Gastroesophageal sphincter (tissue), 4 donors: ENCODE results near the gene NPFF. TPM values are rescaled to one million over a fixed set of nuclear protein-coding genes. Genes with fewer than 3 reads are reported as not detected.

Experiments
- ATAC-seq: fragments of 150-250 bp; one replicate; pipeline ENCODE4 v1.9.1; 2016; ENCODE audit warnings: mild to moderate bottlenecking, moderate library complexity
- H3K27ac ChIP-seq, 4 donors: fragments of 200-600 bp; sonication (generic) in 3 of 4; 1 replicate in 3 of 4; 2 replicates in 1 of 4; pipeline ENCODE4 v1.5.1; 2016 to 2019
- H3K27me3 ChIP-seq: fragments of 200-600 bp; sonication (generic); one replicate; pipeline ENCODE4 v1.5.1; 2019
- H3K36me3 ChIP-seq, 2 donors: fragments of 200-600 bp; sonication (generic); one replicate each; pipeline ENCODE4 v1.5.1; 2019; ENCODE audit warnings: control low read depth in 1 of 2
- H3K4me1 ChIP-seq, 3 donors: fragments of 200-600 bp; sonication (generic); 1 replicate in 2 of 3; 2 replicates in 1 of 3; pipeline ENCODE4 v1.5.1; 2016 to 2019; ENCODE audit warnings: control low read depth in 2 of 3
- H3K4me3 ChIP-seq, 2 donors: fragments of 200-600 bp; sonication (generic); one replicate each; pipeline ENCODE4 v1.5.1; 2019; ENCODE audit warnings: mild to moderate bottlenecking in 1 of 2, moderate library complexity in 1 of 2
- H3K9me3 ChIP-seq, 3 donors: fragments of 200-600 bp; sonication (generic); one replicate each; pipeline ENCODE4 v1.5.1; 2017 to 2019; ENCODE audit warnings: control low read depth in 2 of 3
- CTCF ChIP-seq, 4 experiments: fragments of 200-600 bp in 2 of 4; fragments of 450-650 bp in 2 of 4; sonication (generic) in 1 of 4; IDR thresholded peaks; one replicate each; pipeline ENCODE4 v1.5.1; 2017 to 2019; ENCODE audit warnings: antibody characterized with exemption in 4 of 4, mild to moderate bottlenecking in 2 of 4, moderate library complexity in 2 of 4
- EP300 ChIP-seq: sonication (generic); formaldehyde crosslinking; IDR thresholded peaks from one replicate; pipeline ENCODE4 v1.6.1; 2017; ENCODE audit warnings: antibody characterized with exemption, mild to moderate bottlenecking
- POLR2A ChIP-seq, 2 donors: fragments of 450-650 bp; IDR thresholded peaks; one replicate each; pipeline ENCODE4 v1.6.1; 2017; ENCODE audit warnings: antibody characterized with exemption in 2 of 2, mild to moderate bottlenecking in 2 of 2, moderate library complexity in 1 of 2
- POLR2AphosphoS5 ChIP-seq: sonication (generic); formaldehyde crosslinking; IDR thresholded peaks from one replicate; pipeline ENCODE4 v1.6.1; 2017; ENCODE audit warnings: antibody characterized with exemption
- WGBS, 2 donors: methylation state at CpG; one replicate each; pipeline ENCODE4 v1.1.5; 2018; ENCODE audit warnings: low coverage in 1 of 2; 5-methylcytosine and 5-hydroxymethylcytosine counted together
- total RNA-seq, 4 donors: library from RNA; depleted of rRNA; stranded (reverse); fragments of >200 nt; gene quantifications; one replicate each; pipeline ENCODE4 v1.1.0, GENCODE V29; 2016

The NPFF gene
- total RNA-seq, 4 donors from 2014 or later: not detected

- Histone ChIP-seq H3K9me3 (no peaks in the 10 kb centered on the region), H3K27me3 (no peaks in the 10 kb centered on the region), H3K4me3 (no peak overlapping the region), H3K36me3 (peaks cover 0 to 100% of the 10 kb centered on the region in 2 donors), H3K4me1 (peaks cover 0 to 57% (median 0%) of the 10 kb centered on the region in 3 donors), H3K27ac (peak overlapping the region in 3 of 4 donors; percentile 7 to 41 (median 18))
- 43 to 52% methylated on average over 8 to 11 of the region's 12 CpGs for WGBS, 2 donors
- TF ChIP-seq POLR2AphosphoS5 (no peak), CTCF (IDR thresholded peaks at IDR 0.05) (no peak), POLR2A (IDR thresholded peaks at IDR 0.05) (no peak), EP300 (no peak)
- ATAC-seq: no peak
Observed at GRCh38 chr12:53480491-53481442, 26.5 kb downstream of the NPFF start.

- TF ChIP-seq POLR2AphosphoS5 (no peak), EP300 (no peak), CTCF (IDR thresholded peaks at IDR 0.05) (no peak), POLR2A (IDR thresholded peaks at IDR 0.05) (no peak)
- H3K9me3 ChIP-seq: no peaks in the 10 kb centered on the region
- peak overlapping the region in 3 of 4 donors; percentile 12 to 64 (median 30) for H3K27ac ChIP-seq
- no peak overlapping the region for H3K4me3 ChIP-seq
- no peak for ATAC-seq
- peaks cover 0 to 71% (median 7%) of the 10 kb centered on the region in 3 donors for H3K4me1 ChIP-seq
- no peaks in the 10 kb centered on the region for H3K27me3 ChIP-seq
- H3K36me3 ChIP-seq: peaks cover 0 to 100% of the 10 kb centered on the region in 2 donors
- 53 to 78% methylated on average over 4 to 5 of the region's 5 CpGs for WGBS, 2 donors
Observed at GRCh38 chr12:53479331-53479730, 28.0 kb downstream of the NPFF start.

- no peak for ATAC-seq
- Histone ChIP-seq H3K4me3 (no peak overlapping the region), H3K9me3 (no peaks in the 10 kb centered on the region), H3K27ac (peak overlapping the region in 3 of 4 donors; percentile 12 to 64 (median 30)), H3K4me1 (peaks cover 2 to 76% (median 9%) of the 10 kb centered on the region in 3 donors), H3K36me3 (peaks cover 0 to 100% of the 10 kb centered on the region in 2 donors), H3K27me3 (no peaks in the 10 kb centered on the region)
- WGBS, 2 donors: 29 to 40% methylated on average over 1 of the region's 1 CpG
- TF ChIP-seq CTCF (IDR thresholded peaks at IDR 0.05) (no peak), POLR2AphosphoS5 (no peak), EP300 (no peak), POLR2A (IDR thresholded peaks at IDR 0.05) (no peak)
Observed at GRCh38 chr12:53478865-53479264, 28.4 kb downstream of the NPFF start.

- Histone ChIP-seq H3K9me3 (no peaks in the 10 kb centered on the region), H3K27ac (peak overlapping the region in 3 of 4 donors; percentile 2 to 64 (median 9)), H3K4me1 (peaks cover 3 to 88% (median 9%) of the 10 kb centered on the region in 3 donors), H3K4me3 (no peak overlapping the region), H3K27me3 (no peaks in the 10 kb centered on the region), H3K36me3 (peaks cover 0 to 100% of the 10 kb centered on the region in 2 donors)
- WGBS, 2 donors: 49 to 70% methylated on average over 2 of the region's 2 CpGs
- ATAC-seq: no peak
- no peak for TF ChIP-seq EP300
- TF ChIP-seq CTCF (IDR thresholded peaks at IDR 0.05): peak in 3 of 4 experiments; percentile 14 to 22 (median 21)
- TF ChIP-seq POLR2AphosphoS5: no peak
Observed at GRCh38 chr12:53476769-53477209, 30.5 kb downstream of the NPFF start.
